Right lobe of liver (tissue), 6 donors: ENCODE measurements around the gene KLHL30. TPM values are rescaled to one million over a fixed set of nuclear protein-coding genes. Genes with fewer than 3 reads are reported as not detected.

Experiments
- ATAC-seq, 4 donors: fragments of 200-7000 bp; cut with Tn5 transposase; one replicate each; pipeline ENCODE4 v1.9.1; 2020; ENCODE audit warnings: mild to moderate bottlenecking in 4 of 4, moderate library complexity in 4 of 4
- DNase-seq, 3 donors: peaks; one replicate each; pipeline ENCODE4 v3.0.0-alpha.2; 2020
- H3K27ac ChIP-seq, 3 donors: fragments of 200-600 bp; one replicate each; pipeline ENCODE4 v1.8.0; 2022
- H3K27me3 ChIP-seq, 2 donors: fragments of 200-600 bp; one replicate each; pipeline ENCODE4 v1.8.0; 2022
- H3K36me3 ChIP-seq, 4 donors: fragments of 200-600 bp; sonication (generic) in 1 of 4; one replicate each; pipeline versions ENCODE4 v1.5.1 to v1.8.0; 2017 to 2022; ENCODE audit warnings: control low read depth in 1 of 4
- H3K4me1 ChIP-seq, 4 donors: fragments of 200-600 bp; sonication (generic) in 1 of 4; one replicate each; pipeline versions ENCODE4 v1.5.1 to v1.8.0; 2017 to 2022; ENCODE audit warnings: control low read depth in 1 of 4
- H3K4me3 ChIP-seq, 3 donors: fragments of 200-600 bp; one replicate each; pipeline ENCODE4 v1.8.0; 2022
- H3K9me3 ChIP-seq, 4 donors: fragments of 200-600 bp; sonication (generic) in 1 of 4; one replicate each; pipeline versions ENCODE4 v1.5.1 to v1.8.0; 2017 to 2022; ENCODE audit warnings: control low read depth in 1 of 4
- POLR2A ChIP-seq: fragments of 450-650 bp; IDR thresholded peaks from one replicate; pipeline ENCODE4 v1.6.1; 2017; ENCODE audit warnings: antibody characterized with exemption, mild to moderate bottlenecking
- WGBS: methylation state at CpG from one replicate; pipeline ENCODE4 v1.1.6; 2018; ENCODE audit warnings: low coverage, low lambda C conversion rate; ENCODE audit not compliant: insufficient coverage; ENCODE audit errors: missing lambda C conversion rate; 5-methylcytosine and 5-hydroxymethylcytosine counted together
- intact Hi-C, 2 donors: fragments of 100-400 bp; cut with DNase I; formaldehyde crosslinking; loops; one replicate each; pipeline versions ENCODE4 v1.11.2 to v1.14.1; 2022
- total RNA-seq, 6 experiments: library from RNA; depleted of rRNA in 2 of 6; stranded (reverse); fragments of >200 nt in 2 of 6; fragmentation: NEBNext Ultra II Directional in 3 of 6; extraction: Animal tissue kit (Norgen Biotek cat#: 25700) in 3 of 6; gene quantifications; one replicate each; pipeline versions ENCODE4 v1.1.0 to v1.2.4, GENCODE V29; 2016 to 2023
- TF ChIP-seq, protein P1 (sequence below), 4 donors: fragments of 200-600 bp in 3 of 4; fragments of 450-650 bp in 1 of 4; IDR thresholded peaks; one replicate each; pipeline versions ENCODE4 v1.5.1 to v1.8.0; 2016 to 2022; ENCODE audit warnings: antibody characterized with exemption in 4 of 4, mild to moderate bottlenecking in 2 of 4
- donor health status: DM: no; HTN: yes; CAD: no.
- donor health status: DM: no; HTN: no; CAD: no.
- donor health status: DM: no; HTN: no; CAD: no.
- donor health status: DM: no; HTN: yes; CAD: no.
- donor health status: DM: no; HTN: yes; CAD: no.

KLHL30 gene
- total RNA-seq, 6 experiments from 2014 or later = 0.04 to 0.19 (median 0.11) TPM; not detected in 2

- Histone ChIP-seq H3K36me3 (peaks cover 4 to 80% (median 22%) of the 10 kb centered on the region in 4 donors), H3K9me3 (no peaks in the 10 kb centered on the region), H3K4me1 (peaks cover 0 to 11% (median 6%) of the 10 kb centered on the region in 4 donors), H3K27me3 (no peaks in the 10 kb centered on the region), H3K27ac (no peak overlapping the region), H3K4me3 (no peak overlapping the region)
- DNase-seq = no peak
- 92% methylated on average over 2 of the region's 3 CpGs for WGBS
- TF ChIP-seq, protein P1, sequence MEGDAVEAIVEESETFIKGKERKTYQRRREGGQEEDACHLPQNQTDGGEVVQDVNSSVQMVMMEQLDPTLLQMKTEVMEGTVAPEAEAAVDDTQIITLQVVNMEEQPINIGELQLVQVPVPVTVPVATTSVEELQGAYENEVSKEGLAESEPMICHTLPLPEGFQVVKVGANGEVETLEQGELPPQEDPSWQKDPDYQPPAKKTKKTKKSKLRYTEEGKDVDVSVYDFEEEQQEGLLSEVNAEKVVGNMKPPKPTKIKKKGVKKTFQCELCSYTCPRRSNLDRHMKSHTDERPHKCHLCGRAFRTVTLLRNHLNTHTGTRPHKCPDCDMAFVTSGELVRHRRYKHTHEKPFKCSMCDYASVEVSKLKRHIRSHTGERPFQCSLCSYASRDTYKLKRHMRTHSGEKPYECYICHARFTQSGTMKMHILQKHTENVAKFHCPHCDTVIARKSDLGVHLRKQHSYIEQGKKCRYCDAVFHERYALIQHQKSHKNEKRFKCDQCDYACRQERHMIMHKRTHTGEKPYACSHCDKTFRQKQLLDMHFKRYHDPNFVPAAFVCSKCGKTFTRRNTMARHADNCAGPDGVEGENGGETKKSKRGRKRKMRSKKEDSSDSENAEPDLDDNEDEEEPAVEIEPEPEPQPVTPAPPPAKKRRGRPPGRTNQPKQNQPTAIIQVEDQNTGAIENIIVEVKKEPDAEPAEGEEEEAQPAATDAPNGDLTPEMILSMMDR (IDR thresholded peaks at IDR 0.05) = no peak
- no peak for TF ChIP-seq POLR2A
- ATAC-seq = no peak
- intact Hi-C loops = no loop called here
These were observed 36.2 kb downstream of the KLHL30 start for GRCh38 chr2:238174701-238175100.

- Histone ChIP-seq H3K27ac (no peak overlapping the region), H3K4me1 (no peaks in the 10 kb centered on the region), H3K27me3 (no peaks in the 10 kb centered on the region), H3K36me3 (peaks cover 4 to 94% (median 29%) of the 10 kb centered on the region in 4 donors), H3K9me3 (no peaks in the 10 kb centered on the region), H3K4me3 (no peak overlapping the region)
- intact Hi-C loops = no loop called here
- DNase-seq = no peak
- ATAC-seq = no peak
- TF ChIP-seq, protein P1 (IDR thresholded peaks at IDR 0.05) = no peak
- TF ChIP-seq POLR2A = no peak
These were observed 38.1 kb downstream of the KLHL30 start for GRCh38 chr2:238176613-238177012.

DNA sequence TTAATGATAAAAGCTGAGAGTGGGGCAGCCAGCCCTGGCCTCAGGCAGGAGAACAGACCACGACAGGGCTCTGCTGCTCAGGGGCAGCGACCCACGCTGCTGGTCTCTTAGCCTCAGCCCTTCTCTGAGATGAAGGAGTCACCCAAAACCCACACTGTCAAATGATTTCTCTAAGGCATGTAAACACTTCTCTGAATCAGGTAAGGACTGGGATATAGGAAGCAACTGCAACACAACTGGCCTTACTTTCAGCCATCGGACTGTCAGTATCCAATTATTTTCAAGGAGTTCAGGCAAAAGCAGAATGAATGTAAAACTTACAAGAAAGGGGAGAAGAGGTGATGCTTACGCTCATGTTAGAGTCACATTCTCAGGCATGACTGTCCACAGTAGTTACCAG, 42.1 kb downstream of the KLHL30 start:
- H3K4me3 ChIP-seq = no peak overlapping the region
- no peak overlapping the region for H3K27ac ChIP-seq
- 93% methylated on average over 4 of the region's 5 CpGs for WGBS
- DNase-seq (no peak), ATAC-seq (no peak)
- no peaks in the 10 kb centered on the region for H3K9me3 ChIP-seq
- intact Hi-C loops = no loop called here
- H3K4me1 ChIP-seq = no peaks in the 10 kb centered on the region
- no peaks in the 10 kb centered on the region for H3K27me3 ChIP-seq
- TF ChIP-seq POLR2A = no peak
- TF ChIP-seq, protein P1 (IDR thresholded peaks at IDR 0.05) = no peak
- peaks cover 17 to 95% (median 42%) of the 10 kb centered on the region in 4 donors for H3K36me3 ChIP-seq

DNA sequence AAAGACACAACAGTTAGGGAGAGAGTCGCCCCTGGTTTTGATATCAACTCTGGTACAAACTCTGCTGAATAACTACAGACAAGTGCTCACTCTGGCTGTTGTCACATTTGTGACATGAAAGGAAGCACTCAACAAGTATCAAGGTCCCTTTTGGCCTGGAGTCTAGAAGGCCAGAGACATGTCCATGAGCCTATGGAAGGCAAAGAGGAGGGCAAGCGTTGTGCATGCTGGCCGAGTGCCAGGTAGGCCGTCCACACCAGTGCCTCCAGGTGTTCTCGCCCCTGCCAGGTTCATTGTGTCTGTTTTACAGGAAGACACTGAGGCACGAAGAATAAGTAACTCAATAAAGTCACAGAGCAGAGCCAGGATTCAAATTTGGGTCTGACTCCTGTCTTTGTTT, 43.9 kb downstream of the KLHL30 start:
- peaks cover 21 to 100% (median 50%) of the 10 kb centered on the region in 4 donors for H3K36me3 ChIP-seq
- ATAC-seq (no peak), DNase-seq (no peak)
- H3K27ac ChIP-seq = no peak overlapping the region
- TF ChIP-seq, protein P1 (IDR thresholded peaks at IDR 0.05) = no peak
- no peak for TF ChIP-seq POLR2A
- no peaks in the 10 kb centered on the region for H3K27me3 ChIP-seq
- H3K9me3 ChIP-seq = no peaks in the 10 kb centered on the region
- intact Hi-C loops = no loop called here
- 70% methylated on average over 6 of the region's 6 CpGs for WGBS
- no peak overlapping the region for H3K4me3 ChIP-seq
- H3K4me1 ChIP-seq = no peaks in the 10 kb centered on the region

- intact Hi-C loops = no loop called here
- ATAC-seq (no peak), DNase-seq (no peak)
- Histone ChIP-seq H3K27me3 (no peaks in the 10 kb centered on the region), H3K36me3 (peaks cover 10 to 100% (median 54%) of the 10 kb centered on the region in 4 donors), H3K4me1 (no peaks in the 10 kb centered on the region), H3K4me3 (no peak overlapping the region), H3K9me3 (no peaks in the 10 kb centered on the region), H3K27ac (no peak overlapping the region)
- 90% methylated on average over 3 of the region's 4 CpGs for WGBS
- TF ChIP-seq POLR2A = no peak
- TF ChIP-seq, protein P1 (IDR thresholded peaks at IDR 0.05) = no peak
These were observed 45.4 kb downstream of the KLHL30 start for GRCh38 chr2:238183821-238184220.
